ENCODE measurements around the gene FABP1. TPM values are rescaled to one million over a fixed set of nuclear protein-coding genes. Genes with fewer than 3 reads are reported as not detected.

FABP1 gene
- total RNA-seq, 6 experiments from 2014 or later = not detected

GRCh38 chr2:88131201-88131998, 3.5 kb upstream of the FABP1 start:
- no peaks in the 10 kb centered on the region for H3K36me3 Mint-ChIP-seq (ENCODE audit: low read depth)
- no peak for DNase-seq
- no peak overlapping the region for H3K4me3 Mint-ChIP-seq
- H3K27me3 Mint-ChIP-seq (ENCODE audit: insufficient read depth) = peaks cover 16% of the 10 kb centered on the region
- no peak for TF ChIP-seq CTCF (IDR thresholded peaks at IDR 0.05)
- no peaks in the 10 kb centered on the region for H3K9me3 Mint-ChIP-seq
- no peak overlapping the region for H3K27ac Mint-ChIP-seq
- no peaks in the 10 kb centered on the region for H3K4me1 Mint-ChIP-seq (ENCODE audit: low read depth)

GRCh38 chr2:88129313-88129959, 1.6 kb upstream of the FABP1 start:
- H3K36me3 Mint-ChIP-seq (ENCODE audit: low read depth) = no peaks in the 10 kb centered on the region
- no peak overlapping the region for H3K27ac Mint-ChIP-seq
- H3K4me3 Mint-ChIP-seq = no peak overlapping the region
- H3K27me3 Mint-ChIP-seq (ENCODE audit: insufficient read depth) = peaks cover 21% of the 10 kb centered on the region
- H3K9me3 Mint-ChIP-seq = no peaks in the 10 kb centered on the region
- TF ChIP-seq CTCF (IDR thresholded peaks at IDR 0.05) = no peak
- DNase-seq = no peak
- H3K4me1 Mint-ChIP-seq (ENCODE audit: low read depth) = no peaks in the 10 kb centered on the region

GRCh38 chr2:88128654-88129312, 921 bp upstream of the FABP1 start:
- Mint-ChIP-seq H3K27ac (no peak overlapping the region), H3K36me3 (ENCODE audit: low read depth) (no peaks in the 10 kb centered on the region), H3K27me3 (ENCODE audit: insufficient read depth) (peaks cover 21% of the 10 kb centered on the region), H3K4me3 (no peak overlapping the region), H3K4me1 (ENCODE audit: low read depth) (no peaks in the 10 kb centered on the region), H3K9me3 (no peaks in the 10 kb centered on the region)
- no peak for DNase-seq
- no peak for TF ChIP-seq CTCF (IDR thresholded peaks at IDR 0.05)

- DNase-seq = no peak
- no peaks in the 10 kb centered on the region for H3K36me3 Mint-ChIP-seq (ENCODE audit: low read depth)
- no peaks in the 10 kb centered on the region for H3K9me3 Mint-ChIP-seq
- TF ChIP-seq CTCF (IDR thresholded peaks at IDR 0.05) = no peak
- peaks cover 22% of the 10 kb centered on the region for H3K27me3 Mint-ChIP-seq (ENCODE audit: insufficient read depth)
- H3K4me3 Mint-ChIP-seq = no peak overlapping the region
- no peak overlapping the region for H3K27ac Mint-ChIP-seq
- H3K4me1 Mint-ChIP-seq (ENCODE audit: low read depth) = no peaks in the 10 kb centered on the region
Observed at GRCh38 chr2:88127638-88127887, 299 bp downstream of the FABP1 start.

GRCh38 chr2:88126772-88127637, 857 bp downstream of the FABP1 start:
- Mint-ChIP-seq H3K27ac (no peak overlapping the region), H3K27me3 (ENCODE audit: insufficient read depth) (peaks cover 25% of the 10 kb centered on the region), H3K9me3 (no peaks in the 10 kb centered on the region), H3K36me3 (ENCODE audit: low read depth) (no peaks in the 10 kb centered on the region), H3K4me1 (ENCODE audit: low read depth) (no peaks in the 10 kb centered on the region), H3K4me3 (no peak overlapping the region)
- TF ChIP-seq CTCF (IDR thresholded peaks at IDR 0.05) = no peak
- DNase-seq = no peak
